ENCODE data around the gene SLC51A. TPM values are rescaled to one million over a fixed set of nuclear protein-coding genes. Genes with fewer than 3 reads are reported as not detected.
"Not testable (repeated sequence)": the region's sequence is repeated elsewhere in the genome, so short reads cannot be mapped to it uniquely, and the experiment has no call there.

SLC51A gene
- total RNA-seq, 1 donor from 2014 or later = not detected

- no peak overlapping the region for H3K27ac Mint-ChIP-seq
- H3K27me3 Mint-ChIP-seq = no peaks in the 10 kb centered on the region
- peaks cover under 1% of the 10 kb centered on the region for H3K36me3 Mint-ChIP-seq (ENCODE audit: low read depth)
- peaks cover 8% of the 10 kb centered on the region for H3K4me1 Mint-ChIP-seq
- intact Hi-C loops (cut with micrococcal nuclease) = no loop called here
- no peaks in the 10 kb centered on the region for H3K9me3 Mint-ChIP-seq
- H3K4me3 Mint-ChIP-seq = no peak overlapping the region
- no peak for DNase-seq
Measured at GRCh38 chr3:196227629-196228493, 11.5 kb downstream of the SLC51A start.

GRCh38 chr3:196232154-196232881 lies 16.0 kb downstream of the SLC51A start:
- H3K27ac Mint-ChIP-seq = peak overlapping the region; percentile 49
- peaks cover 11% of the 10 kb centered on the region for H3K4me1 Mint-ChIP-seq
- H3K4me3 Mint-ChIP-seq = no peak overlapping the region
- H3K36me3 Mint-ChIP-seq (ENCODE audit: low read depth) = peaks cover 24% of the 10 kb centered on the region
- H3K27me3 Mint-ChIP-seq = no peaks in the 10 kb centered on the region
- no peak for DNase-seq
- H3K9me3 Mint-ChIP-seq = no peaks in the 10 kb centered on the region
- intact Hi-C loops (cut with micrococcal nuclease) = no loop called here

GRCh38 chr3:196232882-196233251 lies 16.5 kb downstream of the SLC51A start:
- DNase-seq = no peak
- H3K36me3 Mint-ChIP-seq (ENCODE audit: low read depth) = peaks cover 27% of the 10 kb centered on the region
- H3K4me1 Mint-ChIP-seq = peaks cover 11% of the 10 kb centered on the region
- no peaks in the 10 kb centered on the region for H3K27me3 Mint-ChIP-seq
- H3K4me3 Mint-ChIP-seq = no peak overlapping the region
- intact Hi-C loops (cut with micrococcal nuclease) = no loop called here
- H3K9me3 Mint-ChIP-seq = no peaks in the 10 kb centered on the region
- H3K27ac Mint-ChIP-seq = peak overlapping the region; percentile 19

GRCh38 chr3:196235452-196236122 lies 19.3 kb downstream of the SLC51A start:
- H3K4me1 Mint-ChIP-seq = peaks cover 12% of the 10 kb centered on the region
- H3K36me3 Mint-ChIP-seq (ENCODE audit: low read depth) = peaks cover 45% of the 10 kb centered on the region
- H3K27ac Mint-ChIP-seq = peak overlapping the region; percentile 25
- H3K9me3 Mint-ChIP-seq = no peaks in the 10 kb centered on the region
- no peaks in the 10 kb centered on the region for H3K27me3 Mint-ChIP-seq
- intact Hi-C loops (cut with micrococcal nuclease) = no loop called here
- no peak overlapping the region for H3K4me3 Mint-ChIP-seq
- DNase-seq = no peak

- H3K4me1 Mint-ChIP-seq = peaks cover 12% of the 10 kb centered on the region
- no peak overlapping the region for H3K4me3 Mint-ChIP-seq
- no peak for DNase-seq
- peaks cover 45% of the 10 kb centered on the region for H3K36me3 Mint-ChIP-seq (ENCODE audit: low read depth)
- intact Hi-C loops (cut with micrococcal nuclease) = no loop called here
- H3K27me3 Mint-ChIP-seq = no peaks in the 10 kb centered on the region
- H3K27ac Mint-ChIP-seq = no peak overlapping the region
- H3K9me3 Mint-ChIP-seq = no peaks in the 10 kb centered on the region
Measured at GRCh38 chr3:196236223-196236622, 19.9 kb downstream of the SLC51A start.

- DNase-seq = no peak
- no peaks in the 10 kb centered on the region for H3K27me3 Mint-ChIP-seq
- peaks cover 10% of the 10 kb centered on the region for H3K4me1 Mint-ChIP-seq
- H3K36me3 Mint-ChIP-seq (ENCODE audit: low read depth) = peaks cover 53% of the 10 kb centered on the region
- H3K27ac Mint-ChIP-seq = no peak overlapping the region
- H3K4me3 Mint-ChIP-seq = no peak overlapping the region
- intact Hi-C loops (cut with micrococcal nuclease) = no loop called here
- no peaks in the 10 kb centered on the region for H3K9me3 Mint-ChIP-seq
Measured at GRCh38 chr3:196237203-196237602, 20.9 kb downstream of the SLC51A start.

GRCh38 chr3:196238612-196239560 lies 22.6 kb downstream of the SLC51A start:
- H3K27ac Mint-ChIP-seq = no peak overlapping the region
- peaks cover 52% of the 10 kb centered on the region for H3K36me3 Mint-ChIP-seq (ENCODE audit: low read depth)
- no peaks in the 10 kb centered on the region for H3K27me3 Mint-ChIP-seq
- DNase-seq = no peak
- H3K4me3 Mint-ChIP-seq = no peak overlapping the region
- intact Hi-C loops (cut with micrococcal nuclease) = no loop called here
- peaks cover 1% of the 10 kb centered on the region for H3K4me1 Mint-ChIP-seq
- H3K9me3 Mint-ChIP-seq = no peaks in the 10 kb centered on the region

GRCh38 chr3:196240424-196240823 lies 24.1 kb downstream of the SLC51A start:
- Mint-ChIP-seq H3K4me1 (peaks cover 1% of the 10 kb centered on the region), H3K9me3 (no peaks in the 10 kb centered on the region), H3K27ac (no peak overlapping the region), H3K36me3 (ENCODE audit: low read depth) (peaks cover 61% of the 10 kb centered on the region), H3K27me3 (no peaks in the 10 kb centered on the region), H3K4me3 (no peak overlapping the region)
- DNase-seq = no peak
- intact Hi-C loops (cut with micrococcal nuclease) = no loop called here

- no peak for DNase-seq
- Mint-ChIP-seq H3K4me3 (no peak overlapping the region), H3K36me3 (ENCODE audit: low read depth) (peaks cover 60% of the 10 kb centered on the region), H3K27me3 (no peaks in the 10 kb centered on the region), H3K9me3 (no peaks in the 10 kb centered on the region), H3K4me1 (peaks cover 1% of the 10 kb centered on the region), H3K27ac (no peak overlapping the region)
- intact Hi-C loops (cut with micrococcal nuclease) = no loop called here
Measured at GRCh38 chr3:196241704-196242103, 25.4 kb downstream of the SLC51A start.

- H3K27me3 Mint-ChIP-seq; intact Hi-C loops (cut with micrococcal nuclease); H3K9me3 Mint-ChIP-seq; DNase-seq; H3K27ac Mint-ChIP-seq; H3K4me3 Mint-ChIP-seq; H3K4me1 Mint-ChIP-seq: not testable (repeated sequence)
- H3K36me3 Mint-ChIP-seq (ENCODE audit: low read depth) = peaks cover 42% of the 10 kb centered on the region
Measured at GRCh38 chr3:196244166-196244565, 27.8 kb downstream of the SLC51A start.

GRCh38 chr3:196246612-196247308 lies 30.4 kb downstream of the SLC51A start:
- no peak overlapping the region for H3K27ac Mint-ChIP-seq
- H3K4me3 Mint-ChIP-seq = no peak overlapping the region
- no peaks in the 10 kb centered on the region for H3K4me1 Mint-ChIP-seq
- no peaks in the 10 kb centered on the region for H3K27me3 Mint-ChIP-seq
- DNase-seq = no peak
- intact Hi-C loops (cut with micrococcal nuclease) = no loop called here
- H3K9me3 Mint-ChIP-seq = no peaks in the 10 kb centered on the region
- peaks cover 43% of the 10 kb centered on the region for H3K36me3 Mint-ChIP-seq (ENCODE audit: low read depth)

- H3K36me3 Mint-ChIP-seq (ENCODE audit: low read depth) = peaks cover 26% of the 10 kb centered on the region
- H3K27ac Mint-ChIP-seq = no peak overlapping the region
- no peak for DNase-seq
- intact Hi-C loops (cut with micrococcal nuclease) = no loop called here
- peaks cover 4% of the 10 kb centered on the region for H3K4me1 Mint-ChIP-seq
- no peaks in the 10 kb centered on the region for H3K9me3 Mint-ChIP-seq
- H3K4me3 Mint-ChIP-seq = no peak overlapping the region
- no peaks in the 10 kb centered on the region for H3K27me3 Mint-ChIP-seq
Measured at GRCh38 chr3:196251918-196252317, 35.6 kb downstream of the SLC51A start.
